Nephron progenitor cell (in vitro differentiated cells): ENCODE results near the gene RFC5.
"Not testable (repeated sequence)": the region's sequence is repeated elsewhere in the genome, so short reads cannot be mapped to it uniquely, and the experiment has no call there.

ENCODE experiments used
- DNase-seq: peaks from one replicate; pipeline ENCODE4 v3.0.0; 2021
- H3K27ac Mint-ChIP-seq: 2 replicates; pipeline ENCODE4 v1.8.0; 2021; ENCODE audit warnings: mild to moderate bottlenecking, moderate library complexity, mixed read lengths
- H3K27me3 Mint-ChIP-seq: 2 replicates; pipeline ENCODE4 v1.8.0; 2021; ENCODE audit warnings: mild to moderate bottlenecking, low read depth, mixed read lengths; ENCODE audit not compliant: poor library complexity
- H3K36me3 Mint-ChIP-seq: 2 replicates; pipeline ENCODE4 v1.8.0; 2021; ENCODE audit warnings: low read depth, mixed read lengths
- H3K4me1 Mint-ChIP-seq: 2 replicates; pipeline ENCODE4 v1.8.0; 2021; ENCODE audit warnings: mixed read lengths
- H3K4me3 Mint-ChIP-seq: 2 replicates; pipeline ENCODE4 v1.8.0; 2021; ENCODE audit warnings: mild to moderate bottlenecking, moderate library complexity, mixed read lengths
- H3K9me3 Mint-ChIP-seq: 2 replicates; pipeline ENCODE4 v1.8.0; 2021; ENCODE audit warnings: mild to moderate bottlenecking, moderate library complexity, mixed read lengths
- CTCF ChIP-seq: fragments of 200-600 bp; sonication (generic); IDR thresholded peaks from 2 replicates; pipeline ENCODE4 v1.5.0; 2021; ENCODE audit warnings: antibody characterized with exemption

RFC5 gene

GRCh38 chr12:118070650-118071049 is 54.1 kb downstream of the RFC5 start:
- no peak for TF ChIP-seq CTCF
- H3K27ac Mint-ChIP-seq = no peak overlapping the region
- no peaks in the 10 kb centered on the region for H3K9me3 Mint-ChIP-seq
- no peak for DNase-seq
- H3K4me3 Mint-ChIP-seq = no peak overlapping the region
- H3K27me3 Mint-ChIP-seq = peaks cover 3% of the 10 kb centered on the region
- H3K36me3 Mint-ChIP-seq = peaks cover 25% of the 10 kb centered on the region
- H3K4me1 Mint-ChIP-seq = peaks cover 6% of the 10 kb centered on the region

GRCh38 chr12:118073768-118074167 is 57.3 kb downstream of the RFC5 start:
- Mint-ChIP-seq H3K27me3 (no peaks in the 10 kb centered on the region), H3K4me1 (peaks cover 6% of the 10 kb centered on the region), H3K4me3 (no peak overlapping the region), H3K27ac (peak overlapping the region; percentile 86), H3K36me3 (peaks cover 35% of the 10 kb centered on the region), H3K9me3 (peaks cover 4% of the 10 kb centered on the region)
- no peak for TF ChIP-seq CTCF
- no peak for DNase-seq

- H3K27me3 Mint-ChIP-seq, H3K9me3 Mint-ChIP-seq, DNase-seq, H3K27ac Mint-ChIP-seq, H3K4me1 Mint-ChIP-seq, H3K4me3 Mint-ChIP-seq: not testable (repeated sequence)
- peaks cover 38% of the 10 kb centered on the region for H3K36me3 Mint-ChIP-seq
These were observed 65.0 kb downstream of the RFC5 start for GRCh38 chr12:118081521-118081920.
